Stimulated activated CD8-positive, alpha-beta memory T cell treated with anti-CD3 and anti-CD28 coated beads, Interleukin-15, amount 100 ng/mL, for 24 hours (primary cell): ENCODE measurements around the gene SAP25.
"Not testable (repeated sequence)": the region's sequence is repeated elsewhere in the genome, so short reads cannot be mapped to it uniquely, and the experiment has no call there.

Experiments used
- DNase-seq: peaks from one replicate; pipeline ENCODE4 v3.0.0-alpha.2; 2020; ENCODE audit warnings: low read depth

SAP25 gene

GRCh38 chr7:100575746-100576383 is 2.2 kb upstream of the SAP25 start:
- DNase-seq = no peak

DNA sequence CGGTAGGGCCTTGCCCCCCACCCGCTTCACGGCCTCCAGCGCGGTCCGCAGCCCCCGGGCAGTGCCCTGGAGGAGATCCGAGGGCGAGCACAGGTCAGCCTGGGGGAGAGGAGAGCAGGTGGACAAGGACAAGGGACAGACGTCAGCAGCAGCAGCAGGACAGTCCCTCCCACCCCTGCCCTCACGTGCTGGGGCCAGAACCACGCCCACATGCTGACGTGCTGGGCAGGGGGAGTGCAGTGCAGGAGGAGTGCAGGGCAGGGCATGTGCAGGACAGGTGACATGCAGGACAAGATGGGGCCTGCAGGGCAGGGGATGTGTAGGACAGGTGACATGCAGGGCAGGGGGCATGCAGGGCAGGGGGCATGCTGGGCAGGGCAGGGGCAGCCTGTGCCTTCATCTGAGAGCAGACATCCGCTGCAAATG is 1.5 kb upstream of the SAP25 start:
- DNase-seq = no peak

DNA sequence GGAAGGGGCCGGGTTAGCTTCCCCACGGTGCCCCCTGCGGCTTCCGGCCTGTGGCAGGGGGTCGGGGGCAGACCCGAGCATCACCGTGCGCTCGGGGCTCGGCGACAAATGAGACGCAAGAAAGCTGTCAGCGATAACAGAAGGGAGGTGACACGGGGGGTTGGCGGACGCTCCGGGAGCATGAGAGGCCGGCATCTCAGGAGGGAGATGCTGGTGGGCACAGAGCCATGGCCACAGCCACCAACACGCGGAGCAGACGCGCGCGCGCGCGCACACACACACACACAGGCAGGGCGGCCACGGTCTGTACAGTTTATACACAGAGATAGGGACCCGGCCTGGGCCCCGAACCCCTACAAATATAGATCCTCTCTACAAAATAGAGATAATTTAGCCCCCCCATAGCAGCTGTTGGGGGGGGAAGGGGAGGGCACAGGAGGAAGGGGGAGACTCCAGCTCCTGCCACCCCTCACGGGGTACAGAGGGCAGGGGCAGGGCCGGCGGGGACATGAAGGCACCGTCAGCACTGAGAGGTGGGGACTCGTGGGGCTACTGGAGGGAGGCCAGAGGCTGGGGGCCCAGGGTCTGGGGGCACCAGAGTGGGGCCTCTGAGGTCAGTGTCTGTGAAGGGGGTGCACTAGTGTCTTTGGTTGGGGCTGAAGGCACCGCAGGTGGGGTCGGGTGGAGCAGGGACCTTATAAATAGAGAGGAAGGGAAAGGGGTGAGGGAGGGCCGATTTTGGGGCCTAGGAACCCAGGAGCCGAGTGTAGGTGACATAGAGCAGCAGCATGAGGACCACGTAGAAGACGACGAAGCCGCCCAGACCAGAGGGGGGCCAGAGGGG is 884 bp upstream of the SAP25 start:
- no peak for DNase-seq

DNA sequence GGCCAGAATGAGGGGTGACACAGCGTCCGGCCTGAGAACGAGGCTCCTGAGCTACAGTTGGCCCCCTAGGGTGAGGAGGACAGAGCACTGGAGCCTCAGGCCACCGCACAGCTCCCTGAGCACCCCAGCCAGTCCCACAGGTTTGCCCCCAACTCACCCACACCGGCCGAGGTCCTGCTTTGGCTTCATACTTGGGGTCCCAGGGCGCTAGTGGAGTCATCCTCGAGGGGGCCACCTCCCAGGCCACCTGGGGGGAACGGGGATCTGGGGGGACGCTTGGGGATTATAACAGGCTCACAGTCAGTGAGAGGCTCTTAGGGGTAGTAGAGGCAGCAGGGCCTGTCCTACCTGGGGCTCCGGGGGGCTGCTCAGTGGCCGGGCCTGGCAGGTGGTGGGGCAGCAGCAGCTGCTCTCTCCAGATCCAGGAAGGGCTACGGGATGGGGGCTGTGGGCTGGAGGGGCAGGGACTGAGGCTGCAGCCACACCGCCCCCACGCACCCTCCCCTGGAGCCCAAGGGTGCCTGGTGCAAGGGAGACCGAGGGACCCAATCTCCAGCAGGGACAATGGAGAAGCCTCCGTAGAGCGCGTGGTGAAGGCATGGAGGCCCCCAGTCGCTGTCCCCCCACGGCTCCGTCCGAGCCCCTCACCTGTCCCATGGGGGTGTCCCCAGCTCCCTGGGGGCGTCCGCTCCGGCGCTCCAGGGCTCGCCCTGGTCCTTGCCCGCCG is 588 bp downstream of the SAP25 start:
- DNase-seq = no peak

DNA sequence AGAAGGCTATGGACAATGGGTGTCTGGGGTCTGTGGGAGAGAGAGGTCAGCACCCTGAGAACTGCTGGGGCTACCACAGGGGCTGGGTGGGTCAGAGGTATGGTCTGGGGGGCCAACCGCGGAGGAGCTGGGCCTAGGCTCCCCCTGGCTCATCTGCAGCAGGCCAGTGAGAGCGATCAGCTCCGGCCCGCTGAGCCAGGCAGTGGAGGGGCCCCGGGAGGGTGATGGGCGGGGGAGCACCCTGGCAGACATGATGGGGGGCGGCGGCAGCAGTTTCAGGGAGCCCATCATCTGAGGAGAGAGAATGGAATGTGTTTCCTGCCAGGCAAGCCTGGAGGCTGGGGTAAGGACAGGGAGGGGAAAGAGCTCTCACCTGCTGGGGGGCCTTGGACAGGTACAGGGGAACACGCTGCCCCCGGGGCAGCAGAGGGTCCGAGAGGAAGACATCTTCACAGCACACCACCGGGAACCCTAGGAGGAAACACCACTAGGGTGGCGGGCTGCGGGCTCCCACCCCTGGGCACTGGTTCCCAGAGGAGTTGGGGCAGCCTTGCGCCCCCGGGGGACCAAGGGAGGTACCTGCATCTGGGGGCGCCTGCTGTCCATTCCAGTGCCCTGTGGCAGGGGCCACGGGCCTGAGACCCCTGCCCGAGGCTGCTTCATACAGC is 1.3 kb downstream of the SAP25 start:
- no peak for DNase-seq

- no peak for DNase-seq
Measured at GRCh38 chr7:100571829-100572116, 1.9 kb downstream of the SAP25 start.

DNA sequence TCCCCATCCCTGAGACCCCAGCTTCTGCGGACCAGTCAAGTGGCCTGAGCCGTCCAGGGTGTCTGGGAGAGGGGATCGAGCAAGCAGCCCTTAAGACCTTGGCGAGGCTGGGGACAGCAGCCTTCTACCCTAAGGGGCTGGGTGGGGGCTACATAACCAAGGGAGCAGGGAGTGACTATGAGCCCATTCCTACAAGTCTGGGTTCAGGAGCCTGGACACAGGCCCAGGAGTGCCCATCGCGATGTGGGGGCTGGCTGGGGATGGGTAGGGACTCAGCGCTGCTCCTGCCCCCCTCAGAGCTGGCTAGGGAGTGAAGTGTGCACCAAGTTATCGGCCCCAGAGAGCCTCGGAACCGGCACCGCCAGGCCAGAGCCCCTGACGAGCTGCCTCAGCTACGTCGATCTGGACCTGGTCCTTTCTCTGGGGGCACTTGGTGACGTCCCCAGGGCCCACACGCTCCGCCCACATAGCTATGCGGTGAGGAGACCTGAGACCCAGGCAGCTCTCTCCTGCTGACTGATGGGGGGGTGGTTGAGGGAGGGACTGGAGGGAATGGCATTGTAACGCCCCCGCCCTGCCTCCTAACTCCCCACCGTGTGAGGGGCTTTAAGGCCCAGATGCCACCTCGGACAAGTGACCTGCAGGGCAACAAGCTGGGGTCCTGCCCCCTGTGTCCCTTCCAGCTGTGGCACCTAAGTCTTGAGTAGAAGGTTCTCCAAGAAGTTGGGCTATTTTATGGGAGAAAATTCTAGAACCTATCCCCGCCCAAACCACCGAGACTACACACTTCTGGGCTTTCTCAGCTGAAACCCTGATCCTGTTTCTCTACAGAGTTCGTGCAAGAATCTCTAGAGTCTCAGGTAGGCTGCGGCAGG is 2.5 kb downstream of the SAP25 start:
- no peak for DNase-seq

DNA sequence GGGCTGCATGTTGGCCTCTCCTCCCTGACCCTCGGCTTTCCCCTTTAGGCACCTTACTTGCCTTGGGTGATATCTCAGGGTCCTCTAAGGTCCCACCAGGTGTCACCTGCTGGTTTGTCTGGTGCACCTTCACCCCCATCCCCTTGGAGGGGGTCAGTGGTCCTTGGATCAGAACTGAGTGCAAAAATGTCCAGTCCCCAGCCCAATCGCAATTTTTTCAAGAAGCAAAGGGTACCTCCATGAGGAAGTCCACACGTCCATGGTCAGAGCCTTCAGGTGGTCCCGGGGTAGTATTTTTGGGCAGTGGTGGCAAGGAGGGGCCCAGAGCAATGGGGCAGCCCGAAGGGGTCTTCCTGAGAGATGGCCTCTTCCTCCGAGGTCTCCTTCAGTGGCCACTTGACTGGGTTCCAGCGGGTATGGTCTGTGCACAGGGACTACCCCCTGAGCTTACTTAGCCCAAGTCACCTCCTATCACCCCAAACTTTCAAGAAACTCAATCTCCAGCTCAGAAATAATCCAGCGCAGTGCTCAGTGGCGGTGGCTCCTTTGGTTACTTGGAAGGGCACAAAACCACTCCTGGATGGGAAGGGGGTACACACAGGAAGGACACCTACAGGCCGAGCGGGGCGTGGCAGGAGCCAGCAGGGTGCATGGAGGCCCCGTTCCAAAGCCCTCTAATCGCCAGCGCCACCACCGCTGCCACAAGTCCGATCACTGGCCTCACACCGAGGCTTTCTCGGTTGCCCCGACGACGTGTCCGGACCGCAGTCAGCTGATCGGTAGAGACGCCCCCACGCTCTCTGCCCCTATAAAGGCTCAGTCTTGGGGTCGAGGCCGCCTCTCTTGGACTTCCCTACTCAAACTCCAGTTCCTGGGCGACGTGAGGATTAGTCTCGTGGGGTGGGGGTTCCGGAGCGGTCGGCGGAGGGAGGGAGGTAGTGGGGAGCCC is 4.5 kb downstream of the SAP25 start:
- DNase-seq = no peak

DNA sequence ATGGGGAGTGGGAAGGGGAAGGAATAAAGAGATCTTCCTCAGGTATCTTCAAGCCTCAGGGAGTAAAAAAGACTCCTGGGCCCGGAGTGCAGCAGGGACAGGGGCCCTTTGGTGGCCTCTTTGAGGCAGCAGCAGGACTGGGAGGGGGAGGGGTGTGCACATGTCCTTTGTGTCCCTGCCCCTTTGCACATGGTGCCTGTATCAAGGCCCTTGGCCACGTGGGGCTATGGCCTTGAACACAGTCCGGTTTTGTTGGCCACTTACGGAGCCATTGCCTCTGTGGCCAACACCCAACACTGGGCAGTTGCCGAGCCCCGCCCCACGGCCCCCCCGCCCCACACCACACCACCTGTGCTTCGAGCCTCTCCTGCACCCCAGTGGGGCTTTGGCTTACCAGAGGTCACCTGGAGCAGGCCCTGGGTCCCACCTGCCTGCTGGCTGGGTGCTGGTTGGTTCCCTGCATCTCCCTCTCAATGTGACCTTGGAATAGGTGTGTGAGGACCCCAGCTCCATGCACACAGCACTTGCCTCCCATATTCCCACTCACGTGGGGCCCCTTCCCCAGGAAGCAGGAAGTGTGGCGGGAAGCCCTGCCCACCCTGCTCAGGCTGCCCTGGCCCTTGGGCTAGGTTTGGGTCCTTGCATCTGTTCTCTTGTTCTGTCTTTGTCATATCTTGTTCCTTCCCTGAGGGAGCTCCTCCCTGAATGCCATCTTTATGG is 5.4 kb downstream of the SAP25 start:
- DNase-seq = no peak

DNA sequence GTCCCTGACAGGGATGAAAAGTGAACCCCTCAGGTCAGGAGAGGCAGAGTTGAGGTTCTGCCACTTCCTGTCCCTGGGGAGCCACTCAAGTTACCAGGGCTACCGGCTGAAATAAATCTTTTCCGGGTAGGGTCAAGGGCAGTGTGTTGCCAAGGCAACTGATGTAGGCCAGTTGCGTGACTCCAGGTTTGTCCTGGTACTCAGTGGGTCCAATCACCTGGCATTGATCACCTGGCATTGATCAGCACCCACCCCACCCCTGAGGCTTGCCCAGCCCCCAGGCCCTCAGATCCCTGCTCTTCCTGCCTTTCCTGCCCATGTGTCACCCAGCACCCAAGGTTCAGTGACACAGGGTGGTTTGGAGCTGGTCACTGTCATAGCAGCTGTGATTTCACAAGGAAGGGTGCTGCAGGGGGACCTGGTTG is 5.9 kb downstream of the SAP25 start:
- DNase-seq = no peak

DNA sequence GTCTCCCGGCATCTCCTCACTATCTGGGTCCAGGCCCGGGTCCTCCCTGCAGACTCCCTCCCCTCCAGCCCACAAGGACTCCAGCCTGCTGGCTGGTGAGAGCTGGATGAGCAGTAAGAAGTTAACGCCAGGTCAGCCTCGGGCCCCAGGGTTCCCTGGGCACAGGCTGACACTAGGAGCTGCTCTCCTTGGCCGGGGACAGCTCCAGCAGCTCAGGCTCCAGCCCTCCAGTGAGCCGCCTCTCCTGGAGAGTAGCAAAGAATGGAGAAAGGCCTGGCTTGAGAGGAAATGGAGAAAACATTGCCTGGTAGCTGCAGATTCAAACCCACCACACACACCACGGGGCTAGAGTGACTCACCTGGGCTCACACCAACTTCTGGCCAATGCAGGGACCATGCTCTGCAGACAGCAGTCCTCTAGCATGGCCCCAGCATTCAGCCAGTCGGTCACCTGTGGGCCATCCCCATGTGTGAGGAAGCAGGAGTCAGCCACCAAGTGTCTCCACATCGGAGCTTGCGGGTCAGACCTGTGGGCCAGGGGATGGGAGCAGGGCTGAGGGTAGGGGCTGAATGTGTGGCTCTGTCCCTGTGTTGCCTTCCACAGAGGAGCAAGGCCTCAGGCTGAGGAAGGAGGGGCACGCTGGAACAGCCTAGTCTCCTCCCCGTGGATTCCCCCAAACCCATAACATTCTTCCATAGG is 6.5 kb downstream of the SAP25 start:
- DNase-seq = no peak

DNA sequence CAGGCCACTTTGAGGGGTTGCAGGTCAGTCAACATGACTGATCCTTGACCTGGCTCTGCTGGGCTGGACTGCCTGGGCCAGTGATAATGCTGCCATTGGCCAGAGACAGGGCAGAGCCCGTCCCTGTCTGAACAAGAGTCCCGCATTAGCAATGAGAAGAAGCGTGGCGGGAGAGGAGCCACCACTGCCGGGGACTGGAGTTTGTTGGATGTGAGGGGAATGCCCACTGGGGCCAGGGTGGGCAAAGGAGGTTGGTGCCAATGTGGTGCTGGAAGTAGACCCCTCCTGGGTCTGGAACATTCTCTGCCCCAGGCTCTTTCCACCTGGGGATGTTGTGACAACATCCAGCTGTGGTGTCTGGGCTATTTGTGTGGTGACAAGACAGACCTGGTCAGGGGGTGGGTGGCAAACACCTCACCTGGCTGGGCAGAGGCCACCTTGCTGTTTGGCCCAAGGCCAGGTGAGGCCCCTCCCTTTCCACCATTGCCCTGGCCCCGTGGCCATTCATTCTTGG is 7.6 kb downstream of the SAP25 start:
- no peak for DNase-seq

DNA sequence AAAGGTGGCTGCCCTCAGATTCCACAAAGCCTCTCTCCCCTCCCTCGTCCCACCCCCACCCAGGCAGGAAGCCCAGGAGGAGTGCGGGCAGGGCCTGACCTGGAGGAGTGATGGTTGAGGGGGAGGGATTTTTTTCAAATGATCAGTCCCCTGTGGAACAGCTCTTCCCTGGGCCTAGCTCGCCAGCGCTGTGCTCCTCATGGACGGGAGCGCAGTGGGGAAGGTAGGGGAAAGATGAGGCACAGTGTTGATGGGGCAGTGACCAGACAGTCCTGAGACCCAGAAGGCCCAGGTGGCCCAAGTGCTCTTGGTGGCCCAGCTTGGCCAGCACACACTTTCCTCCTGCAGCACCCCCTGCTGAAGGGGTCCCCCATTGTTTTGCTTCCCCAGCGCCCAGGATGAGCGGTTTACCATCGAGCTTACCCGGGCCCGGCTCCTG is 8.5 kb downstream of the SAP25 start:
- DNase-seq = no peak

DNA sequence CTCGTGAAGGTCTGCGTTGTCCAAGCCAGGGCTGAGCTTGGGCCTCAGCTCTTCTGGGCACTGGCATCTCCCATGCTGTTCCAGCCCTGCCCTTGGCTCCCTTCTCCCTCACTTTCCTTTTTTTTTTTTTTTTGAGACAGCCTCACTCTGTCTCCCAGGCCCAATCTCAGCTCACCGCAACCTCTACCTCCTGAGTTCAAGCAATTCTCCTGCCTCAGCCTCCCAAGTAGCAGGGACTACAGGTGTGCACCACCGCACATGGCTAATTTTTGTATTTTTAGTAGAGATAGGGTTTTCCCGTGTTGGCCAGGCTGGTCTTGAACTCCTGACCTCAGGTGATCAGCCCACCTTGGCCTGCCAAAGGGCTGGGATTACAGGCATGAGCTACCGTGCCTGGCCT is 9.3 kb downstream of the SAP25 start:
- not testable (repeated sequence) for DNase-seq

DNA sequence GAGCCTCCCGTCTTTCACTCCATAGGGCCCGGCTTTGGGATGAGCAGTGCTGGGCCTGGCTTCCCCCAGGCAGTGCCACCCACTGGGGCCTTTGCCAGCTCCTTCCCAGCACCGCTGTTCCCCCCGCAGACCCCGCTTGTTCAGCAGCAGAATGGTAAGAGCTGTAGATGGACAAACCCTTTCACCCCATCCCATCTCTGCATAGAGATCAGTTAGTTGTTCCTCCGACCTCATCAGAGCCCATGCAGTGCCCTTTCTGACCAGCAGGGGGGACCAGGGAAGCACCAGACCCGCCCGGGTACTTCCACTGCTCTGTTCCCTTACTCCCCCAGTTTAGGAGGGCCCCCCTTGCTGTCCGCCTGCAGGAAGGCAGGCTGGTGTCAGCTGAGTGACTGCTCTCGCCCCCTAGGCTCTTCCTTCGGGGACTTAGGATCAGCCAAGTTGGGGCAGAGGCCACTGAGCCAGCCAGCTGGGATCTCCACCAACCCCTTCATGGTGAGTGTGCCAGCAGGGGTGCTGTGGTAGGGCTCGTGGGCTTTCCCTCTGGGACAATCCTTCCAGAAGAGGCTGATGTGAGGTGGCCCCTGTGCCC is 9.8 kb downstream of the SAP25 start:
- DNase-seq = peak; percentile 71

DNA sequence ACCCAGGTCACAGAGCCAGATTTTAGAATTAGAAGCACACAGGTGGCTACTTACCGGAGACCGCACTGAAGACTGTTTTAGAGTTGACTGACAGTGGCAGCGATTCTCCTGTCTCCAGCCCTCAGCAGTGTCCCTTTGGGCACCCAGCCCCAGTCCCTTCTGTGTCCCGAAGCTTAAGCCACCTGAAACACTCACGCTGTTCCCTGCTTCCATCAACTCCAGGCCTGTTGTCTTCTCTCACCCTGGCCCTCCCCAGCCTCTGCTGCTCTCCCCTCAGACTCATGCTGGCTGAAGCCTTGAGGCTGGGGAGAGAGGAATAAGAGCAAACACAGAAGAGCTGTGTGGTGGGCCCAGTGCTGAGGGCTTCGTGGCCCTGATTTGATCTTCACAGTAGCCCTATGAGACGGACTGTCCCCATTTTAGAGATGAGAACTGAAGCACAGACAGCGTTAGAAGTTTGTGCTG is 10.6 kb downstream of the SAP25 start:
- no peak for DNase-seq

- DNase-seq = no peak
Measured at GRCh38 chr7:100562195-100563099, 11.3 kb downstream of the SAP25 start.
